Measurements from ENCODE around the gene PTBP1.

PTBP1 gene

DNA sequence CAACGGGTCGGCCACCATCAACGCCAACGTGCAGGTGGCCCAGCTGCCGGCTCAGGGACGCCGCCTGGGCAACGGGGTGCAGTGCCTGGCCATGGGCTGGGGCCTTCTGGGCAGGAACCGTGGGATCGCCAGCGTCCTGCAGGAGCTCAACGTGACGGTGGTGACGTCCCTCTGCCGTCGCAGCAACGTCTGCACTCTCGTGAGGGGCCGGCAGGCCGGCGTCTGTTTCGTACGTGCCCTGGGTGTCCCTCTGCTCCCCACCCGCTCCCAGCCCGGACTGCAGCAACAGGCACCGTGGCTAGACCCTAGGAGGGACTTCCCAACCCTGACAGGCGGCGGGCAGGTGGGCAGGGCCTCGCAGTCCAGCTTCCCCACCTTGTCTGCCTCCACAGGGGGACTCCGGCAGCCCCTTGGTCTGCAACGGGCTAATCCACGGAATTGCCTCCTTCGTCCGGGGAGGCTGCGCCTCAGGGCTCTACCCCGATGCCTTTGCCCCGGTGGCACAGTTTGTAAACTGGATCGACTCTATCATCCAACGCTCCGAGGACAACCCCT is 58.4 kb downstream of the PTBP1 start:
- peak; percentile 58 for DNase-seq

DNA sequence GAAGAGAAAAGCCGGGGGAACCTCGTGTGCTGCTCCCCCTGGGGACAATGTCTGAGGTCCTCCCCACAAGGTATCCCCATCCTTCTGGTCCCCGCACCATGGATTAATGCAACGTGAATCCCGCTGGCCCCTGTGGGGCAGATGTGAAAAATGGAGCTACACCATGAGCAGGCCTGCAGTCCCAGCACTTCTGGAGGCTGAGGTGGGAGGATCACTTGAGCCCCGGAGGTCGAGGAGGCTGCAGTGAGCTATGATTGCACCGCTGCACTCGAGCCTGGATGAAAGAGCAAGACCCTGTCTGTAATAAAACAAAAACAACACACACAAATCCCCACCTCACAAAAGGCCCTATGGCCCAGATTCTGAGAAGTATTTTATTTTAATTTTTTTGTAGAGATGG is 61.0 kb downstream of the PTBP1 start:
- DNase-seq, result no peak

GRCh38 chr19:858868-859843 is 61.9 kb downstream of the PTBP1 start, which contains the start of gene CFD:
TSS of gene CFD (plus strand) at chr19:859664. CDS start at chr19:859690, 26 bp downstream.
- DNase-seq, result no peak

DNA sequence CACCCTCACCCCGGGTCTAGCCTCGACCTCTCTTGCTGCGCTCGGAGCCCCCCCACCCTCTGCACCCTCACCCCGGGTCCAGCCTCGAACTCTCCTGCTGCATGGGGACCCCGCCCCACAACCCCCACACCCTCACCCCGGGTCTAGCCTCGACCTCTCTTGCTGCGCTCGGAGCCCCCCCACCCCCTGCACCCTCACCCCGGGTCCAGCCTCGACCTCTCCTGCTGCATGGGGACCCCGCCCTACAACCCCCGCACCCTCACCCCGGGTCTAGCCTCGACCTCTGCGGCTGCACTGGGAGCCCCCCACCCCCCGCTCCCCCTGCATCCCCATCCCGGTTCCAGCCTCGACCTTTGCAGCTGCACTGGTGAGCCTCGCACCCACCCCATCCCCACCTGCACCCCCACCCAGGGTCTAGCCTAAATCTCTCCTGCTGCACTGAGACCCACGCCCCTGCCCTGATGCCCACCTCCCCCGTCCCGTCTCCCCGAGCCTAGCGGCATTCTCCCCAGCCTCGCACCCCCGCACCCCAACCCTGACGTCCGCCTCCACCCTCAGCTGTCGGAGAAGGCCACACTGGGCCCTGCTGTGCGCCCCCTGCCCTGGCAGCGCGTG is 64.0 kb downstream of the PTBP1 start:
- DNase-seq, result no peak
